Gastroesophageal sphincter (tissue), 3 donors: ENCODE measurements around the gene TMC7.

Experiments used
- CTCF ChIP-seq, 4 experiments: fragments of 200-600 bp in 2 of 4; fragments of 450-650 bp in 2 of 4; sonication (generic) in 1 of 4; IDR thresholded peaks; one replicate each; pipeline ENCODE4 v1.5.1; 2017 to 2019; ENCODE audit warnings: antibody characterized with exemption in 4 of 4, mild to moderate bottlenecking in 2 of 4, moderate library complexity in 2 of 4
- EP300 ChIP-seq: sonication (generic); formaldehyde crosslinking; IDR thresholded peaks from one replicate; pipeline ENCODE4 v1.6.1; 2017; ENCODE audit warnings: antibody characterized with exemption, mild to moderate bottlenecking
- POLR2A ChIP-seq, 2 donors: fragments of 450-650 bp; IDR thresholded peaks; one replicate each; pipeline ENCODE4 v1.6.1; 2017; ENCODE audit warnings: antibody characterized with exemption in 2 of 2, mild to moderate bottlenecking in 2 of 2, moderate library complexity in 1 of 2
- POLR2AphosphoS5 ChIP-seq: sonication (generic); formaldehyde crosslinking; IDR thresholded peaks from one replicate; pipeline ENCODE4 v1.6.1; 2017; ENCODE audit warnings: antibody characterized with exemption

DNA sequence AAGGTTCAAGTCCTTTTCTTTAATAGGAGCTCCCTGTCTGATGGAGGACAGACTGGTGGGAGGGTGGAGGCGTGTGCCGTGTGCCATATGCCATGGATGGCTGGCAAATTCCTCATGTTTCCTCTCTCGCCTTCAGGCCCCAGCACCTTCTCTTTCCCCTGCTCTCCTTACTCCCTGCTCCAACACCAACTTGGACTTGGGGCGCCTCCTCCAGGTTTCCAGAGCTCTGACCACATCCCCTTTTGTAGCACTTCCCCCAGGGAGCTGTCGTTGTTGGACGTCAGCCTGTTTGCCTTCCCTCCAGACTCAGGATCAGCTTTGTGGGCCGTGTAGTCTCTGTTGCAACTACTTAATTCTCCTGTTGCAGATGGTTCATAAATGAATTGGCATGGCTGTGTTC is 30.7 kb downstream of the TMC7 start:
- TF ChIP-seq CTCF (IDR thresholded peaks at IDR 0.05), result no peak
- no peak for TF ChIP-seq POLR2AphosphoS5
- no peak for TF ChIP-seq POLR2A (IDR thresholded peaks at IDR 0.05)
- no peak for TF ChIP-seq EP300
